Effector memory CD4-positive, alpha-beta T cell (primary cell): ENCODE measurements around the gene ABHD14A.

ENCODE experiments used
- DNase-seq, 3 donors: peaks; one replicate each; pipeline ENCODE4 v3.0.0-alpha.2; 2020
- H3K27ac ChIP-seq: 2 replicates; pipeline ENCODE4 v1.7.0; 2013; ENCODE audit warnings: mild to moderate bottlenecking, low read length, moderate library complexity; ENCODE audit not compliant: insufficient read depth, poor library complexity, severe bottlenecking
- H3K27me3 ChIP-seq: replicated peaks from 2 replicates; pipeline ENCODE4 v1.7.0; 2013; ENCODE audit warnings: mild to moderate bottlenecking, low read length; ENCODE audit not compliant: insufficient read depth, control insufficient read depth, poor library complexity, severe bottlenecking
- H3K36me3 ChIP-seq: 2 replicates; pipeline ENCODE4 v1.7.0; 2013; ENCODE audit warnings: mild to moderate bottlenecking, low read length, moderate library complexity; ENCODE audit not compliant: control insufficient read depth, insufficient read depth
- H3K4me1 ChIP-seq: 2 replicates; pipeline ENCODE4 v1.7.0; 2013; ENCODE audit warnings: low read length, mild to moderate bottlenecking; ENCODE audit not compliant: control insufficient read depth, insufficient read depth, poor library complexity, severe bottlenecking
- H3K4me3 ChIP-seq: 2 replicates; pipeline ENCODE4 v1.7.0; 2013; ENCODE audit warnings: low read length, low read depth, mild to moderate bottlenecking; ENCODE audit not compliant: insufficient read depth, poor library complexity, severe bottlenecking
- H3K9me3 ChIP-seq: 2 replicates; pipeline ENCODE4 v1.7.0; 2013; ENCODE audit warnings: mild to moderate bottlenecking, low read length, moderate library complexity; ENCODE audit not compliant: control insufficient read depth

Gene ABHD14A

GRCh38 chr3:52029053-52029452 is 54.2 kb downstream of the ABHD14A start:
- no peaks in the 10 kb centered on the region for H3K9me3 ChIP-seq
- no peak overlapping the region for H3K4me3 ChIP-seq
- H3K27ac ChIP-seq = no peak overlapping the region
- no peak for DNase-seq
- no peaks in the 10 kb centered on the region for H3K4me1 ChIP-seq
- H3K27me3 ChIP-seq = no peaks in the 10 kb centered on the region
- H3K36me3 ChIP-seq = no peaks in the 10 kb centered on the region

GRCh38 chr3:52029535-52029934 is 54.7 kb downstream of the ABHD14A start:
- no peak overlapping the region for H3K4me3 ChIP-seq
- H3K36me3 ChIP-seq = no peaks in the 10 kb centered on the region
- H3K27ac ChIP-seq = no peak overlapping the region
- DNase-seq = no peak
- no peaks in the 10 kb centered on the region for H3K9me3 ChIP-seq
- H3K4me1 ChIP-seq = no peaks in the 10 kb centered on the region
- H3K27me3 ChIP-seq = no peaks in the 10 kb centered on the region
